ENCODE results near the gene PIEZO2.

GRCh38 chr18:11110509-11110908 lies 38.9 kb downstream of the PIEZO2 start:
- no peak for TF ChIP-seq CTCF (IDR thresholded peaks at IDR 0.05)
- TF ChIP-seq POLR2A (IDR thresholded peaks at IDR 0.05) = no peak

Data from ovary (tissue), 3 donors.